SU-DHL-6 (cell line): Measurements from ENCODE around the gene RRBP1.

Experiments used
- H2AFZ ChIP-seq: fragments of 200-600 bp; sonication (generic); 2 replicates; pipeline ENCODE4 v1.6.1; 2014; ENCODE audit warnings: low read depth, mild to moderate bottlenecking, moderate library complexity, mixed read lengths, antibody characterized with exemption, low read length; ENCODE audit not compliant: severe bottlenecking
- H3F3A ChIP-seq: fragments of 200-600 bp; shearing (Covaris generic); 2 replicates; pipeline ENCODE4 v1.6.0; 2016; ENCODE audit warnings: antibody characterized with exemption, mild to moderate bottlenecking; ENCODE audit not compliant: insufficient read depth
- H3K27ac ChIP-seq: fragments of 200-600 bp; sonication (generic); 2 replicates; pipeline ENCODE4 v1.5.1; 2016; ENCODE audit warnings: low read depth, mild to moderate bottlenecking, low read length, moderate library complexity, mixed read lengths
- H3K27me3 ChIP-seq: fragments of 200-600 bp; sonication (generic), shearing (Covaris generic); 2 replicates; pipeline ENCODE4 v1.6.0; 2014; ENCODE audit warnings: mild to moderate bottlenecking, low read length
- H3K36me3 ChIP-seq: fragments of 200-600 bp; sonication (generic); 2 replicates; pipeline ENCODE4 v1.6.1; 2014; ENCODE audit warnings: mild to moderate bottlenecking, low read length, mixed read lengths
- H3K4me2 ChIP-seq: fragments of 300-600, 200-600 bp; shearing (Covaris generic), sonication (generic); 2 replicates; pipeline ENCODE4 v1.6.0; 2014; ENCODE audit warnings: low read length, low read depth, mild to moderate bottlenecking; ENCODE audit not compliant: poor library complexity, severe bottlenecking
- H3K4me3 ChIP-seq: fragments of 200-600 bp; sonication (generic); 2 replicates; pipeline ENCODE4 v1.5.1; 2014; ENCODE audit warnings: antibody characterized with exemption, low read length, mild to moderate bottlenecking, mixed read lengths; ENCODE audit not compliant: insufficient read depth, poor library complexity, severe bottlenecking
- H3K79me2 ChIP-seq: fragments of 200-600 bp; sonication (generic); 2 replicates; pipeline ENCODE4 v1.6.1; 2014; ENCODE audit warnings: mild to moderate bottlenecking, low read length, moderate library complexity; ENCODE audit not compliant: insufficient read depth
- H3K9ac ChIP-seq: fragments of 200-600 bp; sonication (generic); 2 replicates; pipeline ENCODE4 v1.7.0; 2014; ENCODE audit warnings: mild to moderate bottlenecking, low read length
- H3K9me2 ChIP-seq: fragments of 200-600 bp; sonication (generic); replicated peaks from 2 replicates; pipeline ENCODE4 v1.6.1; 2014; ENCODE audit warnings: low read length; ENCODE audit not compliant: insufficient read depth
- H3K9me3 ChIP-seq: fragments of 200-600 bp; sonication (generic); 2 replicates; pipeline ENCODE4 v1.6.1; 2014; ENCODE audit warnings: low read length, mixed read lengths; ENCODE audit not compliant: insufficient read depth
- H4K20me1 ChIP-seq: fragments of 200-600 bp; sonication (generic); 2 replicates; pipeline ENCODE4 v1.6.1; 2014; ENCODE audit warnings: low read depth, mild to moderate bottlenecking, antibody characterized with exemption, low read length, moderate library complexity, mixed read lengths
- EZH2phosphoT487 ChIP-seq: fragments of 200-600 bp; sonication (generic), shearing (Covaris generic); conservative IDR thresholded peaks from 2 replicates; pipeline ENCODE4 v1.6.1; 2018; ENCODE audit warnings: mild to moderate bottlenecking, antibody characterized with exemption, low read length, moderate library complexity, mixed read lengths
- TF ChIP-seq, protein P1 (sequence below): fragments of 200-600 bp; sonication (generic); IDR thresholded peaks from one replicate; pipeline ENCODE4 v1.5.1; 2017; ENCODE audit warnings: antibody characterized with exemption, mild to moderate bottlenecking, low read length, moderate library complexity; ENCODE audit not compliant: insufficient read depth, poor library complexity, severe bottlenecking

RRBP1 gene

DNA sequence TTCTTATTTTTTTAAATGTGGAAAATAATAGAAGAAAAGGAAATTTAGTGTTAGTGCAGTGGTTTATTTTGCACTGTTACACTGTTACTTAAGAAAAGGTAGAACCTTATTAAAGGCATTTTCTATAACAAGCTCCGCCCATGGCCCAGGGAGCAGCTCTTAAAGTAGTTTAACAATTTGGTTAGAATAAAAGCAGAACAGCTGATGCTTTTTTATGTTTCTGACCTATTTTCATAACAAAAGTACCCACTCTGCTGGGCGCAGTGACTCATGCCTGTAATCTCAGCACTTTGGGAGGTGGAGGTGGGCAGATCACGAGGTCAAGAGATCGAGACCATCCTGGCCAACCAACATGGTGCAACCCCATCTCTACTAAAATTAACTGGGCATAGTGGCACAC lies 79.5 kb downstream of the RRBP1 start:
- Histone ChIP-seq H3K27me3 (no peaks in the 10 kb centered on the region), H2AFZ (no peak overlapping the region), H3K9me3 (no peaks in the 10 kb centered on the region), H3K4me2 (no peak overlapping the region), H3K79me2 (no peaks in the 10 kb centered on the region), H4K20me1 (no peaks in the 10 kb centered on the region), H3K27ac (no peak overlapping the region), H3K4me3 (no peak overlapping the region), H3F3A (no peaks in the 10 kb centered on the region), H3K9ac (no peak overlapping the region), H3K36me3 (no peaks in the 10 kb centered on the region), H3K9me2 (no peaks in the 10 kb centered on the region)
- no peak for TF ChIP-seq EZH2phosphoT487
- TF ChIP-seq, protein P1, sequence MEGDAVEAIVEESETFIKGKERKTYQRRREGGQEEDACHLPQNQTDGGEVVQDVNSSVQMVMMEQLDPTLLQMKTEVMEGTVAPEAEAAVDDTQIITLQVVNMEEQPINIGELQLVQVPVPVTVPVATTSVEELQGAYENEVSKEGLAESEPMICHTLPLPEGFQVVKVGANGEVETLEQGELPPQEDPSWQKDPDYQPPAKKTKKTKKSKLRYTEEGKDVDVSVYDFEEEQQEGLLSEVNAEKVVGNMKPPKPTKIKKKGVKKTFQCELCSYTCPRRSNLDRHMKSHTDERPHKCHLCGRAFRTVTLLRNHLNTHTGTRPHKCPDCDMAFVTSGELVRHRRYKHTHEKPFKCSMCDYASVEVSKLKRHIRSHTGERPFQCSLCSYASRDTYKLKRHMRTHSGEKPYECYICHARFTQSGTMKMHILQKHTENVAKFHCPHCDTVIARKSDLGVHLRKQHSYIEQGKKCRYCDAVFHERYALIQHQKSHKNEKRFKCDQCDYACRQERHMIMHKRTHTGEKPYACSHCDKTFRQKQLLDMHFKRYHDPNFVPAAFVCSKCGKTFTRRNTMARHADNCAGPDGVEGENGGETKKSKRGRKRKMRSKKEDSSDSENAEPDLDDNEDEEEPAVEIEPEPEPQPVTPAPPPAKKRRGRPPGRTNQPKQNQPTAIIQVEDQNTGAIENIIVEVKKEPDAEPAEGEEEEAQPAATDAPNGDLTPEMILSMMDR: no peak

DNA sequence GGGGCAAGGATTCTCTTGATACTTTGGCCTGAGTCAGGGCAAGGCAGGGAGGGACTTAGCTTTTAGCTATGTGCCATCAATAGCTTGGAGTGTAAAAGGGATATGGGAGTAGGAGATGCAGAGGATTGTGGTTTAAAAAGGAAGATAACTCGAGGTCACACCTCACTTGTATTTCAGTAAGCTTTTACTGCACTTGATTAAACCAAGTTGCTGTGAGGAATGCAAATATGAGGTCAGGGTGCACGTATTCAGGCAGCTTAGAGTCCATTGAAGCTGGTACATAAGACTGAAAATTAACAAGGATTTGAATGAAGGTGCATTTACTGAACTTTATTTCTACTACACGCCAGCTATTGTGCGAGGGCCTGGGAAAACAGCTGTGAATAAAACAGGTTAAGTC lies 80.1 kb downstream of the RRBP1 start:
- Histone ChIP-seq H3K4me2 (no peak overlapping the region), H3F3A (no peaks in the 10 kb centered on the region), H3K4me3 (no peak overlapping the region), H3K79me2 (no peaks in the 10 kb centered on the region), H3K27ac (no peak overlapping the region), H2AFZ (no peak overlapping the region), H3K9me3 (no peaks in the 10 kb centered on the region), H3K36me3 (no peaks in the 10 kb centered on the region), H3K27me3 (no peaks in the 10 kb centered on the region), H3K9ac (no peak overlapping the region), H4K20me1 (no peaks in the 10 kb centered on the region), H3K9me2 (no peaks in the 10 kb centered on the region)
- TF ChIP-seq EZH2phosphoT487: no peak
- TF ChIP-seq, protein P1: no peak

DNA sequence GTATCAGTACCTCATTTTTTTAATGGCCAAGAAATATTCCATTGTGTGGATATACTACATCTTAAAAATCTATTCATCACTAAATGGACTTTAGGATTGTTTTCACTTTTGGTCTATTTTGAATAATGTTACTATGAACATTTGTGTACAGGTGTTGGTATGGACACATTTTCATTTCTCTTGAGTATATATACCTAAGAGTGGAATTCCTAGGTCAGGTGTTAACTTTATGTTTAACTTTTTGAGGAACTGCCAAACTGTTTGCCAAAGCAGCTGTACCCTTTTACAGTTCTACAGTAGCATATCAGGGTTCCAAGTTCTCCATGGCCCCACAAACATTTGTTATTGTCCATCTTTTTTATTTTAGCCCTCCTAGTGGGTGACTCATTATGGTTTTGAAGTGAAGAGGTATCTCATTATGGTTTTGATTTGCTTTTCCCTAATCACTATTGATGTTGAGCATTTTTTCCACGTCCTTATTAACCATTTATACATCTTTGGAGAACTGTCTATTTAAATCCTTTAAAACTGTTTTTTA lies 84.0 kb downstream of the RRBP1 start:
- Histone ChIP-seq H3K27me3 (no peaks in the 10 kb centered on the region), H3K4me3 (no peak overlapping the region), H2AFZ (no peak overlapping the region), H3K9me2 (no peaks in the 10 kb centered on the region), H3K79me2 (no peaks in the 10 kb centered on the region), H3K36me3 (no peaks in the 10 kb centered on the region), H3F3A (no peaks in the 10 kb centered on the region), H3K9me3 (no peaks in the 10 kb centered on the region), H4K20me1 (no peaks in the 10 kb centered on the region), H3K27ac (no peak overlapping the region), H3K9ac (no peak overlapping the region), H3K4me2 (no peak overlapping the region)
- TF ChIP-seq, protein P1: no peak
- TF ChIP-seq EZH2phosphoT487: no peak

- no peaks in the 10 kb centered on the region for H3K27me3 ChIP-seq
- no peaks in the 10 kb centered on the region for H3K36me3 ChIP-seq
- H3K9me3 ChIP-seq: no peaks in the 10 kb centered on the region
- no peak overlapping the region for H3K4me2 ChIP-seq
- H3K79me2 ChIP-seq: no peaks in the 10 kb centered on the region
- H3K27ac ChIP-seq: no peak overlapping the region
- H2AFZ ChIP-seq: no peak overlapping the region
- no peaks in the 10 kb centered on the region for H3K9me2 ChIP-seq
- H3F3A ChIP-seq: no peaks in the 10 kb centered on the region
- H3K4me3 ChIP-seq: no peak overlapping the region
- no peak for TF ChIP-seq EZH2phosphoT487
- TF ChIP-seq, protein P1: no peak
- no peaks in the 10 kb centered on the region for H4K20me1 ChIP-seq
- no peak overlapping the region for H3K9ac ChIP-seq
Observed at GRCh38 chr20:17595856-17596255, 86.2 kb downstream of the RRBP1 start.
